Lung (tissue), 12 donors: ENCODE measurements around the gene NIPA2. TPM values are rescaled to one million over a fixed set of nuclear protein-coding genes. Genes with fewer than 3 reads are reported as not detected.

ENCODE experiments used
- ATAC-seq: fragments of 200-7000 bp; cut with Tn5 transposase; one replicate; pipeline ENCODE4 v1.9.1; 2020; ENCODE audit warnings: moderate number of reproducible peaks; ENCODE audit not compliant: insufficient read depth, low FRiP score
- DNase-seq, 3 donors: peaks; one replicate each; pipeline ENCODE4 v3.0.0-alpha.2; 2013 to 2017
- H3K27ac ChIP-seq, 2 donors: one replicate each; pipeline ENCODE4 v1.5.1; 2013; ENCODE audit warnings: mild to moderate bottlenecking in 2 of 2, moderate library complexity in 2 of 2, control low read depth in 1 of 2, inconsistent platforms in 1 of 2, low read depth in 1 of 2, low read length in 1 of 2
- H3K27me3 ChIP-seq, 3 donors: one replicate each; pipeline ENCODE4 v1.5.1; 2013; ENCODE audit warnings: low read length in 2 of 3; ENCODE audit not compliant: control insufficient read depth in 3 of 3, insufficient read depth in 3 of 3
- H3K36me3 ChIP-seq, 4 donors: one replicate each; pipeline ENCODE4 v1.5.1; 2013; ENCODE audit warnings: low read length in 4 of 4, mild to moderate bottlenecking in 1 of 4, moderate library complexity in 1 of 4; ENCODE audit not compliant: control insufficient read depth in 4 of 4, insufficient read depth in 4 of 4
- H3K4me1 ChIP-seq, 5 donors: one replicate each; pipeline ENCODE4 v1.5.1; 2013; ENCODE audit warnings: low read length in 5 of 5, mild to moderate bottlenecking in 2 of 5, moderate library complexity in 1 of 5; ENCODE audit not compliant: control insufficient read depth in 5 of 5, insufficient read depth in 5 of 5
- H3K4me3 ChIP-seq: one replicate; pipeline ENCODE4 v1.5.1; 2013; ENCODE audit warnings: mild to moderate bottlenecking, control low read depth, moderate library complexity
- H3K9ac ChIP-seq, 2 donors: one replicate each; pipeline ENCODE4 v1.5.1; 2013; ENCODE audit warnings: low read length in 2 of 2, control low read depth in 1 of 2; ENCODE audit not compliant: insufficient read depth in 1 of 2
- H3K9me3 ChIP-seq, 4 donors: one replicate each; pipeline ENCODE4 v1.5.1; 2013; ENCODE audit warnings: low read length in 3 of 4, mild to moderate bottlenecking in 1 of 4, moderate library complexity in 1 of 4; ENCODE audit not compliant: control insufficient read depth in 4 of 4, insufficient read depth in 3 of 4
- WGBS, 2 donors: extraction: QIAGEN DNeasy Blood & Tissue Kit; methylation state at CpG; one replicate each; pipeline ENCODE4 v1.1.7; 2013; 5-methylcytosine and 5-hydroxymethylcytosine counted together
- polyA plus RNA-seq, 2 donors: library from polyadenylated mRNA; stranded (reverse); fragments of 200-250 nt; gene quantifications; one replicate each; pipeline ENCODE4 v1.2.1, GENCODE V29; 2013
- total RNA-seq, 2 donors: library from RNA; depleted of rRNA in 1 of 2; stranded (reverse); fragments of >200 nt in 1 of 2; gene quantifications; one replicate each; pipeline ENCODE4 v1.2.1, GENCODE V29; 2014 to 2021
- TF ChIP-seq, protein P1 (sequence below): IDR thresholded peaks from 2 replicates; pipeline ENCODE4 v1.5.1; 2012; ENCODE audit warnings: mild to moderate bottlenecking; ENCODE audit errors: control extremely low read depth, extremely low read depth
- donor health status: control.
- donor health status: control.
- donor health status: Bipolar disorder and iron deficiency.
- donor health status: healthy.
- donor health status: DM: yes; HTN: yes; CAD: no.

Gene NIPA2
- total and polyA plus RNA-seq, 4 donors = 12.5 to 53.7 (median 42.5) TPM

DNA sequence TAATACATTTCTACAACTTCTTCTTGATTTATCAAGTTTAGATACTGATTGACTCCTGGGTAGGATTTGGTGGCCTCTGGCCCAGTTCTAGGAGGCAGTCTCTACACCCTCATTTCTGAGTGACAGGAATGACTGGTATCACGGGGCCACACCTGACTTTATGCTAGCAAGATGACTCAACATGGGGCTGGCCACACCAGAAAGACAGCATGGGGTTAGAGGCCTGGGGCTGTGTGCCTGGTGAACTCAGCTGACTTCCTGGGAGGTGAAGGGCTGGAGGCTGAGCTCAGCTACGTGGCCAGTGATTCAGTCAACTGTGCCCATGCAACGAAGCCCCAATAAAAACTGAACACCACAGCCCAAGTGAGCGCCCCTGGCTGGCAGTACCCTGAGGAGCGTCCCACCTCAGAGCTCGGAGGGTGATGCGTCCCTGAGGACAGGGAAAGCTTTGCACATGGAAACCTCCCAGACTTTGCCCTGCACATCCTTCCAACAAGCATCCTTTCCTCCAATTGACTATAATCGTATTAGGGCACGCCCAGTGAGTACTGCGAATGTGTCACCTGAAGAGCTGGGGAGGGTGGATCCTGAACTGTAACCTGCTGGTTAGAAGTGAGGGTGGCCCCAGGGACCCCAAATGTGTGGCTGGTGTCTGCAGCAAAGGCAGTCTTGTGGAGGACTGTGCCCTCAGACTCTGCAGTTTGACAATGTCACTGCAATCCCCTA, 57.2 kb downstream of the NIPA2 start:
- no peak overlapping the region for H3K27ac ChIP-seq
- DNase-seq (no peak), ATAC-seq (no peak)
- H3K4me1 ChIP-seq = no peaks in the 10 kb centered on the region
- no peak overlapping the region for H3K4me3 ChIP-seq
- H3K9me3 ChIP-seq = no peaks in the 10 kb centered on the region
- WGBS, 2 donors = 96 to 98% methylated on average over 10 of the region's 10 CpGs
- no peaks in the 10 kb centered on the region for H3K27me3 ChIP-seq
- TF ChIP-seq, protein P1, sequence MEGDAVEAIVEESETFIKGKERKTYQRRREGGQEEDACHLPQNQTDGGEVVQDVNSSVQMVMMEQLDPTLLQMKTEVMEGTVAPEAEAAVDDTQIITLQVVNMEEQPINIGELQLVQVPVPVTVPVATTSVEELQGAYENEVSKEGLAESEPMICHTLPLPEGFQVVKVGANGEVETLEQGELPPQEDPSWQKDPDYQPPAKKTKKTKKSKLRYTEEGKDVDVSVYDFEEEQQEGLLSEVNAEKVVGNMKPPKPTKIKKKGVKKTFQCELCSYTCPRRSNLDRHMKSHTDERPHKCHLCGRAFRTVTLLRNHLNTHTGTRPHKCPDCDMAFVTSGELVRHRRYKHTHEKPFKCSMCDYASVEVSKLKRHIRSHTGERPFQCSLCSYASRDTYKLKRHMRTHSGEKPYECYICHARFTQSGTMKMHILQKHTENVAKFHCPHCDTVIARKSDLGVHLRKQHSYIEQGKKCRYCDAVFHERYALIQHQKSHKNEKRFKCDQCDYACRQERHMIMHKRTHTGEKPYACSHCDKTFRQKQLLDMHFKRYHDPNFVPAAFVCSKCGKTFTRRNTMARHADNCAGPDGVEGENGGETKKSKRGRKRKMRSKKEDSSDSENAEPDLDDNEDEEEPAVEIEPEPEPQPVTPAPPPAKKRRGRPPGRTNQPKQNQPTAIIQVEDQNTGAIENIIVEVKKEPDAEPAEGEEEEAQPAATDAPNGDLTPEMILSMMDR = no peak
- peaks cover 16 to 45% (median 27%) of the 10 kb centered on the region in 4 donors for H3K36me3 ChIP-seq
- H3K9ac ChIP-seq = no peak overlapping the region

DNA sequence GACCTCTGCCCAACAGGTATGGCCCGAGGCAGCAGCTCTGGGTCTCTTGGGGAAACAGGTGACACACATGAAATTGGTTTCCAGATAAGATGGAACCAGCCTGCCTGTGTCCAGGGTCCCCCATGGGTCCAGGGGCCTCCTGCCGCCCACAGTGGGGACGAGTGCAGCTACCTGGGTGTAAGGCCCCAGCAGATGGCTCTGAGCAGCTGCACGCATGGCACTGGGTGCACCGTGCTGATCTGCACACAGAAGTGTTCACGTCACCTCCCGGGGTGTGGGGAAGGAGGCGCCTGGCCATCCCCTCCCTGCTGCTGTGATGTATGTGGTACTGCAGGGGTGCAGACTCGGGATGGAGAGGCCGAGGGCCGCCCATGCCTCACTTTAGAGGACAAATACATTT, 63.6 kb downstream of the NIPA2 start:
- 94 to 96% methylated on average over 11 of the region's 11 CpGs for WGBS, 2 donors
- H3K9ac ChIP-seq = no peak overlapping the region
- ATAC-seq (no peak), DNase-seq (no peak)
- TF ChIP-seq, protein P1 = no peak
- H3K4me3 ChIP-seq = no peak overlapping the region
- H3K4me1 ChIP-seq = no peaks in the 10 kb centered on the region
- H3K27me3 ChIP-seq = no peaks in the 10 kb centered on the region
- H3K9me3 ChIP-seq = no peaks in the 10 kb centered on the region
- no peak overlapping the region for H3K27ac ChIP-seq
- H3K36me3 ChIP-seq = peaks cover 11 to 54% (median 28%) of the 10 kb centered on the region in 4 donors

DNA sequence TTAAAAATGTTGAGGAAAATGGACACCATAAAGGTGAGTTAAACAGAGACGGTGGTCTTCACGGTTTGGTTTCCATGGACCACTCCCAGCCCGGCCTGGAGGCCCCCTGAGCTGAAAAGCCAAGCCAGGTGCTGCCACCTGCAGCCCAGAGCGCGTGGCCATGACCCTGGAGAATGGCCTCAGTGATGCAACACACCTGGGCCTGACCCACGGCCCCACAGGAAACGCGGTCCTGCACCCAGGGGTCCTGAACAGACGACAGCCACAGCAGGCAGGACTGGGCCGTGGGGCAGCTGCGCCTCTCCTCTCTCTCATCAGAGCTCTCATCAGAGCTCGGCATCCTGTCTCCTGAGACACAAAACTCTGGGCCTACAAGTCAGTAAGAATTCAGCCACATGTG, 64.1 kb downstream of the NIPA2 start:
- no peak for DNase-seq
- no peaks in the 10 kb centered on the region for H3K27me3 ChIP-seq
- H3K9ac ChIP-seq = no peak overlapping the region
- no peaks in the 10 kb centered on the region for H3K9me3 ChIP-seq
- no peak overlapping the region for H3K4me3 ChIP-seq
- H3K27ac ChIP-seq = no peak overlapping the region
- WGBS, 2 donors = 85 to 89% methylated on average over 12 of the region's 12 CpGs
- H3K4me1 ChIP-seq = no peaks in the 10 kb centered on the region
- TF ChIP-seq, protein P1 = no peak
- peaks cover 7 to 59% (median 28%) of the 10 kb centered on the region in 4 donors for H3K36me3 ChIP-seq
- no peak for ATAC-seq

DNA sequence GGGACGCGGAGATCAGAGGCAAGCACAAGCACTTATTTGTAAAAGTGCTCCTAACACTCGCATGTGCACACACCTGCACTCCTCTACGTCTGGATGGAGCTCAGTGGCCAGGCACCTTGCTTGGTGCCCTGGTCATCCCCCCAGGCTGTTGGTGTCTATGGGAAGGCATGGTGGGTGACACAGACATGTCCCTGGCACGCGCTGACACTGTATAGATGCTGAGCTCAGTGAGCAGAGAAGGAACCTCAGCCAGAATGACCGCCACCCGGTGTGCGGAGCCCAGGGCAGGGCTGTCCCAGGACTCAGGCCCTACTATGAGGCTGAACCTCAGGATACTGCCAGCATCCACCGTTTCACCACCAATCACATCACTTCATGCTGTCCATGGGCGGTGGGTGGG, 64.5 kb downstream of the NIPA2 start:
- no peak for ATAC-seq
- H3K9ac ChIP-seq = no peak overlapping the region
- 91 to 96% methylated on average over 11 of the region's 11 CpGs for WGBS, 2 donors

More for the DNA sequence above, 64.5 kb downstream of the NIPA2 start:
- Histone ChIP-seq H3K9me3 (no peaks in the 10 kb centered on the region), H3K4me3 (no peak overlapping the region), H3K27ac (no peak overlapping the region), H3K27me3 (no peaks in the 10 kb centered on the region), H3K4me1 (no peaks in the 10 kb centered on the region), H3K36me3 (peaks cover 8 to 58% (median 25%) of the 10 kb centered on the region in 4 donors)
- TF ChIP-seq, protein P1 = no peak
- no peak for DNase-seq
